C4-2B (cell line): ENCODE measurements around the gene CACNB2.
"Not testable (repeated sequence)": the region's sequence is repeated elsewhere in the genome, so short reads cannot be mapped to it uniquely, and the experiment has no call there.

Experiments used
- H3K27ac ChIP-seq: fragments of 450-650 bp; 2 replicates; pipeline ENCODE4 v1.5.1; 2017
- CTCF ChIP-seq: fragments of 450-650 bp; conservative IDR thresholded peaks from 2 replicates; pipeline ENCODE4 v1.5.1; 2017; ENCODE audit warnings: mild to moderate bottlenecking
- ZFX ChIP-seq: fragments of 450-650 bp; IDR thresholded peaks from 2 replicates; pipeline ENCODE4 v1.6.1; 2017

The CACNB2 gene

GRCh38 chr10:18144928-18145327 is 4.7 kb downstream of the CACNB2 start:
- H3K27ac ChIP-seq, result no peak overlapping the region
- no peak for TF ChIP-seq ZFX
- no peak for TF ChIP-seq CTCF

GRCh38 chr10:18145652-18146051 is 5.4 kb downstream of the CACNB2 start:
- no peak overlapping the region for H3K27ac ChIP-seq
- TF ChIP-seq CTCF (no peak), ZFX (no peak)

- no peak overlapping the region for H3K27ac ChIP-seq
- TF ChIP-seq ZFX (no peak), CTCF (no peak)
These were observed 9.1 kb downstream of the CACNB2 start for GRCh38 chr10:18149196-18149800.

- TF ChIP-seq CTCF (no peak), ZFX (no peak)
- no peak overlapping the region for H3K27ac ChIP-seq
These were observed 11.2 kb downstream of the CACNB2 start for GRCh38 chr10:18151356-18151890.

- not testable (repeated sequence) for H3K27ac ChIP-seq
These were observed 13.2 kb downstream of the CACNB2 start for GRCh38 chr10:18153381-18153780.

- H3K27ac ChIP-seq, result no peak overlapping the region
- TF ChIP-seq ZFX (no peak), CTCF (no peak)
These were observed 15.1 kb downstream of the CACNB2 start for GRCh38 chr10:18155321-18155720.

GRCh38 chr10:18156797-18157196 is 16.6 kb downstream of the CACNB2 start:
- not testable (repeated sequence) for H3K27ac ChIP-seq

GRCh38 chr10:18157881-18158280 is 17.7 kb downstream of the CACNB2 start:
- TF ChIP-seq ZFX (no peak), CTCF (no peak)
- H3K27ac ChIP-seq, result no peak overlapping the region
